ENCODE data around the gene ADAP1. TPM values are rescaled to one million over a fixed set of nuclear protein-coding genes. Genes with fewer than 3 reads are reported as not detected.
A peak's percentile ranks its signal among the peaks of the same experiment; 100 is the strongest.

The ADAP1 gene
- total and polyA plus RNA-seq, 3 experiments from 2014 or later, result 37.7 to 77.3 (median 67.7) TPM

- H3K27me3 ChIP-seq (ENCODE audit: insufficient read depth, low read length, poor library complexity, severe bottlenecking), result no peaks in the 10 kb centered on the region
- CTCF ChIA-PET, result interaction anchor here (0.5 kb wide), 1 partner anchor 22 kb away, joined by 3 read pairs; no protein-coding TSS in a partner anchor
- H3K4me3 Mint-ChIP-seq, result no peak overlapping the region
- no peaks in the 10 kb centered on the region for H3K9me3 Mint-ChIP-seq
- H3K36me3 Mint-ChIP-seq, result peaks cover 0 to 2% (median 0%) of the 10 kb centered on the region in 3 donors
- DNase-seq, result peak in 1 of 5 donors; percentile 41
- H3K36me3 ChIP-seq (ENCODE audit: insufficient read depth, low read length), result no peaks in the 10 kb centered on the region
- no peak overlapping the region for H3K27ac ChIP-seq (ENCODE audit: low read depth, low read length)
- H3K4me1 ChIP-seq (ENCODE audit: insufficient read depth, low read length), result no peaks in the 10 kb centered on the region
- peak overlapping the region in 3 of 8 donors; percentile 50 to 69 (median 60) for H3K27ac Mint-ChIP-seq
- POLR2A ChIA-PET, result no interaction called here
- peaks cover 29 to 36% (median 30%) of the 10 kb centered on the region in 3 donors for H3K4me1 Mint-ChIP-seq
- no peak overlapping the region for H3K4me3 ChIP-seq (ENCODE audit: low read length)
- no peaks in the 10 kb centered on the region for H3K9me3 ChIP-seq (ENCODE audit: low read length)
- no peaks in the 10 kb centered on the region for H3K27me3 Mint-ChIP-seq
Observed at GRCh38 chr7:931871-932650, 22.4 kb downstream of the ADAP1 start.

GRCh38 chr7:930975-931758 is 23.3 kb downstream of the ADAP1 start:
- CTCF ChIA-PET, result interaction anchor here (0.5 to 1.5 kb wide), 4 partner anchors 21 to 135 kb away, joined by 3 read pairs; no protein-coding TSS in a partner anchor
- H3K27me3 Mint-ChIP-seq, result no peaks in the 10 kb centered on the region
- Histone ChIP-seq H3K4me3 (ENCODE audit: low read length) (no peak overlapping the region), H3K27me3 (ENCODE audit: insufficient read depth, low read length, poor library complexity, severe bottlenecking) (no peaks in the 10 kb centered on the region), H3K9me3 (ENCODE audit: low read length) (no peaks in the 10 kb centered on the region), H3K4me1 (ENCODE audit: insufficient read depth, low read length) (no peaks in the 10 kb centered on the region), H3K36me3 (ENCODE audit: insufficient read depth, low read length) (no peaks in the 10 kb centered on the region), H3K27ac (ENCODE audit: low read depth, low read length) (no peak overlapping the region)
- H3K4me1 Mint-ChIP-seq, result peaks cover 24 to 33% (median 27%) of the 10 kb centered on the region in 3 donors
- POLR2A ChIA-PET, result no interaction called here
- H3K36me3 Mint-ChIP-seq, result peaks cover 0 to 2% (median 0%) of the 10 kb centered on the region in 3 donors
- no peak overlapping the region for H3K4me3 Mint-ChIP-seq
- peak in 1 of 5 donors; percentile 38 for DNase-seq
- no peaks in the 10 kb centered on the region for H3K9me3 Mint-ChIP-seq
- H3K27ac Mint-ChIP-seq, result peak overlapping the region in 5 of 8 donors; percentile 23 to 96 (median 47)

GRCh38 chr7:929311-929711 is 25.2 kb downstream of the ADAP1 start:
- CTCF ChIA-PET, result interaction anchor here (1.4 kb wide), 1 partner anchor 53 kb away, joined by 3 read pairs; the partner anchor contains the start of gene GET4
- Mint-ChIP-seq H3K36me3 (peaks cover 0 to 2% (median 0%) of the 10 kb centered on the region in 3 donors), H3K27me3 (no peaks in the 10 kb centered on the region), H3K4me3 (peak overlapping the region in 5 of 7 donors; percentile 9 to 79 (median 23)), H3K27ac (peak overlapping the region; percentile 78 to 98 (median 86)), H3K4me1 (peaks cover 28 to 42% (median 35%) of the 10 kb centered on the region in 3 donors), H3K9me3 (no peaks in the 10 kb centered on the region)
- Histone ChIP-seq H3K27ac (ENCODE audit: low read depth, low read length) (no peak overlapping the region), H3K4me3 (ENCODE audit: low read length) (no peak overlapping the region), H3K36me3 (ENCODE audit: insufficient read depth, low read length) (no peaks in the 10 kb centered on the region), H3K4me1 (ENCODE audit: insufficient read depth, low read length) (peaks cover 12% of the 10 kb centered on the region), H3K27me3 (ENCODE audit: insufficient read depth, low read length, poor library complexity, severe bottlenecking) (no peaks in the 10 kb centered on the region), H3K9me3 (ENCODE audit: low read length) (no peaks in the 10 kb centered on the region)
- DNase-seq, result peak in 2 of 5 donors; percentile 1 to 39
- POLR2A ChIA-PET, result interaction anchor here (1.1 kb wide), 1 partner anchor 16 kb away, joined by 9 read pairs; no protein-coding TSS in a partner anchor

- no peak overlapping the region for H3K4me3 ChIP-seq (ENCODE audit: low read length)
- H3K36me3 ChIP-seq (ENCODE audit: insufficient read depth, low read length), result no peaks in the 10 kb centered on the region
- Mint-ChIP-seq H3K27ac (peak overlapping the region in 7 of 8 donors; percentile 57 to 90 (median 86)), H3K27me3 (no peaks in the 10 kb centered on the region), H3K4me1 (peaks cover 28 to 57% (median 41%) of the 10 kb centered on the region in 3 donors), H3K36me3 (peaks cover 0 to 2% (median 0%) of the 10 kb centered on the region in 3 donors), H3K4me3 (peak overlapping the region in 4 of 7 donors; percentile 29 to 56 (median 47)), H3K9me3 (no peaks in the 10 kb centered on the region)
- peak in 2 of 5 donors; percentile 1 to 40 for DNase-seq
- H3K4me1 ChIP-seq (ENCODE audit: insufficient read depth, low read length), result peaks cover 23% of the 10 kb centered on the region
- H3K27me3 ChIP-seq (ENCODE audit: insufficient read depth, low read length, poor library complexity, severe bottlenecking), result no peaks in the 10 kb centered on the region
- H3K9me3 ChIP-seq (ENCODE audit: low read length), result no peaks in the 10 kb centered on the region
- ChIA-PET POLR2A (no interaction called here), CTCF (interaction anchor here (0.9 to 2.7 kb wide), 2 partner anchors 17 to 26 kb away, joined by 3 to 13 read pairs; no protein-coding TSS in a partner anchor)
- H3K27ac ChIP-seq (ENCODE audit: low read depth, low read length), result no peak overlapping the region
Observed at GRCh38 chr7:927031-927671, 27.3 kb downstream of the ADAP1 start.

GRCh38 chr7:926061-927030 is 28.1 kb downstream of the ADAP1 start:
- peak in 2 of 5 donors; percentile 0 to 49 for DNase-seq
- Mint-ChIP-seq H3K27me3 (no peaks in the 10 kb centered on the region), H3K4me3 (peak overlapping the region in 5 of 7 donors; percentile 63 to 87 (median 70)), H3K36me3 (peaks cover 0 to 2% (median 0%) of the 10 kb centered on the region in 3 donors), H3K4me1 (peaks cover 30 to 65% (median 42%) of the 10 kb centered on the region in 3 donors), H3K27ac (peak overlapping the region; percentile 85 to 98 (median 94)), H3K9me3 (no peaks in the 10 kb centered on the region)
- no peaks in the 10 kb centered on the region for H3K27me3 ChIP-seq (ENCODE audit: insufficient read depth, low read length, poor library complexity, severe bottlenecking)
- H3K27ac ChIP-seq (ENCODE audit: low read depth, low read length), result no peak overlapping the region
- peaks cover 32% of the 10 kb centered on the region for H3K4me1 ChIP-seq (ENCODE audit: insufficient read depth, low read length)
- no peak overlapping the region for H3K4me3 ChIP-seq (ENCODE audit: low read length)
- no peaks in the 10 kb centered on the region for H3K9me3 ChIP-seq (ENCODE audit: low read length)
- H3K36me3 ChIP-seq (ENCODE audit: insufficient read depth, low read length), result no peaks in the 10 kb centered on the region
- POLR2A ChIA-PET, result interaction anchor here (1.8 kb wide), 1 partner anchor 28 kb away, joined by 6 read pairs; the partner anchor contains the start of gene ADAP1
- CTCF ChIA-PET, result interaction anchor here (2.0 to 2.7 kb wide), 2 partner anchors 17 to 28 kb away, joined by 6 to 13 read pairs; partner anchors contain the start of gene ADAP1

- Histone ChIP-seq H3K36me3 (ENCODE audit: insufficient read depth, low read length) (no peaks in the 10 kb centered on the region), H3K27me3 (ENCODE audit: insufficient read depth, low read length, poor library complexity, severe bottlenecking) (no peaks in the 10 kb centered on the region), H3K4me3 (ENCODE audit: low read length) (no peak overlapping the region), H3K9me3 (ENCODE audit: low read length) (no peaks in the 10 kb centered on the region), H3K27ac (ENCODE audit: low read depth, low read length) (no peak overlapping the region), H3K4me1 (ENCODE audit: insufficient read depth, low read length) (peaks cover 38% of the 10 kb centered on the region)
- H3K36me3 Mint-ChIP-seq, result peaks cover 0 to 2% (median 0%) of the 10 kb centered on the region in 3 donors
- H3K4me1 Mint-ChIP-seq, result peaks cover 36 to 73% (median 50%) of the 10 kb centered on the region in 3 donors
- DNase-seq, result peak; percentile 70 to 93 (median 79)
- no peaks in the 10 kb centered on the region for H3K9me3 Mint-ChIP-seq
- peak overlapping the region; percentile 63 to 87 (median 70) for H3K4me3 Mint-ChIP-seq
- no peaks in the 10 kb centered on the region for H3K27me3 Mint-ChIP-seq
- CTCF ChIA-PET, result interaction anchor here (1.1 to 2.7 kb wide), 4 partner anchors 16 to 68 kb away, joined by 3 to 13 read pairs (median 5); partner anchors contain the start of gene ADAP1
- peak overlapping the region; percentile 85 to 98 (median 94) for H3K27ac Mint-ChIP-seq
- POLR2A ChIA-PET, result interaction anchor here (1.1 to 1.8 kb wide), 2 partner anchors 28 to 50 kb away, joined by 4 to 6 read pairs; partner anchors contain the start of genes ADAP1 and COX19
Observed at GRCh38 chr7:925601-926000, 28.9 kb downstream of the ADAP1 start.
